Vagina (tissue), 2 donors: ENCODE data around the gene CADM1. TPM values are rescaled to one million over a fixed set of nuclear protein-coding genes. Genes with fewer than 3 reads are reported as not detected.

Source experiments
- DNase-seq, 2 donors: peaks; one replicate each; pipeline ENCODE4 v3.0.0-alpha.2; 2017; ENCODE audit errors: extremely low spot score in 2 of 2
- H3K27ac ChIP-seq: fragments of 200-600 bp; sonication (generic); one replicate; pipeline ENCODE4 v1.5.1; 2019
- H3K27me3 ChIP-seq: fragments of 200-600 bp; sonication (generic); one replicate; pipeline ENCODE4 v1.5.1; 2019
- H3K36me3 ChIP-seq, 2 donors: fragments of 200-600 bp; sonication (generic); one replicate each; pipeline ENCODE4 v1.5.1; 2017 to 2019
- H3K4me1 ChIP-seq: fragments of 200-600 bp; sonication (generic); one replicate; pipeline ENCODE4 v1.5.1; 2019
- H3K4me3 ChIP-seq, 2 donors: fragments of 200-600 bp; sonication (generic); 1 replicate in 1 of 2; 2 replicates in 1 of 2; pipeline ENCODE4 v1.5.1; 2016 to 2019
- H3K9me3 ChIP-seq: fragments of 200-600 bp; sonication (generic); one replicate; pipeline ENCODE4 v1.5.1; 2019
- POLR2A ChIP-seq, 2 donors: fragments of 450-650 bp; IDR thresholded peaks; one replicate each; pipeline ENCODE4 v1.6.1; 2017; ENCODE audit warnings: antibody characterized with exemption in 2 of 2, mild to moderate bottlenecking in 2 of 2, moderate library complexity in 2 of 2
- POLR2AphosphoS5 ChIP-seq, 2 donors: sonication (generic); formaldehyde crosslinking; IDR thresholded peaks; one replicate each; pipeline ENCODE4 v1.9.0; 2017; ENCODE audit warnings: antibody characterized with exemption in 2 of 2, mild to moderate bottlenecking in 2 of 2, low read depth in 1 of 2; ENCODE audit not compliant: insufficient read depth in 1 of 2
- intact Hi-C: fragments of 100-400 bp; cut with DNase I; formaldehyde crosslinking; loops from one replicate; pipeline ENCODE4 v1.15.1; 2023
- total RNA-seq: library from RNA; depleted of rRNA; stranded (reverse); fragments of >200 nt; gene quantifications from one replicate; pipeline ENCODE4 v1.2.3, GENCODE V29; 2016
- TF ChIP-seq, protein P1 (sequence below), 3 experiments: fragments of 450-650 bp in 2 of 3; fragments of 200-600 bp in 1 of 3; sonication (generic) in 1 of 3; IDR thresholded peaks; one replicate each; pipeline ENCODE4 v1.5.1; 2017 to 2019; ENCODE audit warnings: antibody characterized with exemption in 3 of 3, mild to moderate bottlenecking in 2 of 3, moderate library complexity in 2 of 3

Gene CADM1
- total RNA-seq, 1 donor from 2014 or later: 37.1 TPM

- no peak for DNase-seq
- no peak for TF ChIP-seq POLR2AphosphoS5 (IDR thresholded peaks at IDR 0.05; ENCODE audit: insufficient read depth in 1 of 2, low read depth in 1 of 2)
- TF ChIP-seq, protein P1, sequence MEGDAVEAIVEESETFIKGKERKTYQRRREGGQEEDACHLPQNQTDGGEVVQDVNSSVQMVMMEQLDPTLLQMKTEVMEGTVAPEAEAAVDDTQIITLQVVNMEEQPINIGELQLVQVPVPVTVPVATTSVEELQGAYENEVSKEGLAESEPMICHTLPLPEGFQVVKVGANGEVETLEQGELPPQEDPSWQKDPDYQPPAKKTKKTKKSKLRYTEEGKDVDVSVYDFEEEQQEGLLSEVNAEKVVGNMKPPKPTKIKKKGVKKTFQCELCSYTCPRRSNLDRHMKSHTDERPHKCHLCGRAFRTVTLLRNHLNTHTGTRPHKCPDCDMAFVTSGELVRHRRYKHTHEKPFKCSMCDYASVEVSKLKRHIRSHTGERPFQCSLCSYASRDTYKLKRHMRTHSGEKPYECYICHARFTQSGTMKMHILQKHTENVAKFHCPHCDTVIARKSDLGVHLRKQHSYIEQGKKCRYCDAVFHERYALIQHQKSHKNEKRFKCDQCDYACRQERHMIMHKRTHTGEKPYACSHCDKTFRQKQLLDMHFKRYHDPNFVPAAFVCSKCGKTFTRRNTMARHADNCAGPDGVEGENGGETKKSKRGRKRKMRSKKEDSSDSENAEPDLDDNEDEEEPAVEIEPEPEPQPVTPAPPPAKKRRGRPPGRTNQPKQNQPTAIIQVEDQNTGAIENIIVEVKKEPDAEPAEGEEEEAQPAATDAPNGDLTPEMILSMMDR (IDR thresholded peaks at IDR 0.05): no peak
- no peak for TF ChIP-seq POLR2A (IDR thresholded peaks at IDR 0.05)
- intact Hi-C loops: no loop called here
- Histone ChIP-seq H3K4me3 (no peak overlapping the region), H3K27ac (no peak overlapping the region), H3K4me1 (no peaks in the 10 kb centered on the region), H3K27me3 (no peaks in the 10 kb centered on the region), H3K36me3 (no peaks in the 10 kb centered on the region), H3K9me3 (no peaks in the 10 kb centered on the region)
Observed at GRCh38 chr11:115515647-115516395, 11.6 kb upstream of the CADM1 start.

GRCh38 chr11:115506954-115507675 lies 2.9 kb upstream of the CADM1 start:
- DNase-seq: no peak
- Histone ChIP-seq H3K9me3 (no peaks in the 10 kb centered on the region), H3K27me3 (no peaks in the 10 kb centered on the region), H3K4me1 (peaks cover 29% of the 10 kb centered on the region), H3K4me3 (no peak overlapping the region), H3K27ac (no peak overlapping the region), H3K36me3 (no peaks in the 10 kb centered on the region)
- no peak for TF ChIP-seq POLR2AphosphoS5 (IDR thresholded peaks at IDR 0.05; ENCODE audit: insufficient read depth in 1 of 2, low read depth in 1 of 2)
- TF ChIP-seq, protein P1 (IDR thresholded peaks at IDR 0.05): no peak
- no peak for TF ChIP-seq POLR2A (IDR thresholded peaks at IDR 0.05)
- intact Hi-C loops: loop anchor here (5.0 kb wide), 1 partner anchor 175 kb away; no protein-coding TSS in a partner anchor

DNA sequence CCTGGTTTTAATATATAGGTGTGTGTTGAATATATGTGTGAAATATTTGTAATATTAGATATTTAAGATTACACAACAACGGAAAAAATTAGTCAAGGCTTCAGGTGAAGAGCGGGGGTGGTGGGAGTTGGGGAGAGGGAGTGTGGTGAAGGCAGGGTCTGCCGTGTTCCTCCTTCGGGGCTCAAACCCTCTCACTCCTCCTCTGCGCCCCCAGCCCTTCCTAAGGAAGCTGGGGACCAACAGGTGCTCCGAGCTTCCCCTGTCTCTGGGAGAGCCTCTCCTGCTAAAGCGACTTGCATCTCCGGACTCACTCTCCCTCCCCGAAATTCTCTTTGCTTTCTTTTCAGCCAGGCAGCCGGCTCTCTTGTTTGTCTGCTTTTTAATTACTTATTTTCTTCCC lies 960 bp upstream of the CADM1 start:
- no peak for DNase-seq
- no peak for TF ChIP-seq POLR2AphosphoS5 (IDR thresholded peaks at IDR 0.05; ENCODE audit: insufficient read depth in 1 of 2, low read depth in 1 of 2)
- no peak for TF ChIP-seq POLR2A (IDR thresholded peaks at IDR 0.05)
- TF ChIP-seq, protein P1 (IDR thresholded peaks at IDR 0.05): no peak
- no peak overlapping the region for H3K27ac ChIP-seq
- no peaks in the 10 kb centered on the region for H3K36me3 ChIP-seq
- H3K27me3 ChIP-seq: no peaks in the 10 kb centered on the region
- intact Hi-C loops: loop anchor here (5.0 kb wide), 1 partner anchor 173 kb away; no protein-coding TSS in a partner anchor
- no peaks in the 10 kb centered on the region for H3K9me3 ChIP-seq
- H3K4me1 ChIP-seq: peaks cover 34% of the 10 kb centered on the region
- H3K4me3 ChIP-seq: peak overlapping the region; percentile 50 to 59

DNA sequence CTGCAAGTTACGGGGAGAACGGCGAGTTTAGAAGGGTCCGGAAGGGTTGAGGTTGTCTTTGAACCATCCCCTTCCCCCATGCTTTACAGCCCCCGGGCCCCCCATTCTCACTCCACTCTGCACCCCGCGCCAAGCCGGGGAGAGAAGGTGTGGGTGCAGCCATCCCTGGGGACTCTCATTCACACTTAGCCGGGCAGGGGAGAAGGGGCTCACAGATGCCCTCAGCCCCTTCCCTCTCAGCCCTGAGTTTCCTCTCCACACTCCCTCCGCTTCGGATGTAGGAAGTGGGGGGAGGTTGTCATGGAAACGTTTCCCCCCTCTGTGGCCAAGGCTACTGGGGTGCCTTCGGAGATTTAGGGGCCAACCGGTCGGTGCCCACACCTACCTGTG lies 334 bp downstream of the CADM1 start:
- Histone ChIP-seq H3K36me3 (no peaks in the 10 kb centered on the region), H3K9me3 (no peaks in the 10 kb centered on the region), H3K4me1 (peaks cover 34% of the 10 kb centered on the region), H3K27ac (peak overlapping the region; percentile 54), H3K4me3 (peak overlapping the region; percentile 50 to 59), H3K27me3 (no peaks in the 10 kb centered on the region)
- no peak for DNase-seq
- intact Hi-C loops: no loop called here
- TF ChIP-seq POLR2A (IDR thresholded peaks at IDR 0.05) (no peak), POLR2AphosphoS5 (IDR thresholded peaks at IDR 0.05; ENCODE audit: insufficient read depth in 1 of 2, low read depth in 1 of 2) (no peak)
- TF ChIP-seq, protein P1 (IDR thresholded peaks at IDR 0.05): no peak
